MG63 (cell line): ENCODE measurements around the gene PLCL2. TPM values are rescaled to one million over a fixed set of nuclear protein-coding genes. Genes with fewer than 3 reads are reported as not detected.

Source experiments
- DNase-seq: peaks from one replicate; pipeline ENCODE4 v3.0.0-alpha.2; 2020
- H3K27me3 ChIP-seq: fragments of 250-450 bp; sonication (Bioruptor Pico); 2 replicates; pipeline ENCODE4 v1.5.1; 2020; ENCODE audit warnings: mild to moderate bottlenecking, moderate library complexity
- H3K36me3 ChIP-seq: fragments of 250-450 bp; sonication (Bioruptor Pico); 2 replicates; pipeline ENCODE4 v1.5.1; 2020; ENCODE audit warnings: mild to moderate bottlenecking, moderate library complexity
- H3K4me3 ChIP-seq: fragments of 250-450 bp; sonication (Bioruptor Pico); 2 replicates; pipeline ENCODE4 v1.5.1; 2020; ENCODE audit warnings: mild to moderate bottlenecking, moderate library complexity
- H3K9me3 ChIP-seq: fragments of 250-450 bp; sonication (Bioruptor Pico); 2 replicates; pipeline ENCODE4 v1.5.1; 2020; ENCODE audit warnings: mild to moderate bottlenecking, moderate library complexity
- total RNA-seq: library from RNA; depleted of rRNA; stranded (reverse); fragments of >200 nt; shearing (Covaris generic); gene quantifications from 2 replicates; pipeline ENCODE4 v1.2.3, GENCODE V29; 2014; ENCODE audit warnings: low replicate concordance; rRNA removed

Gene PLCL2
- total RNA-seq: 6.2 and 9.6 TPM in 2 replicates

DNA sequence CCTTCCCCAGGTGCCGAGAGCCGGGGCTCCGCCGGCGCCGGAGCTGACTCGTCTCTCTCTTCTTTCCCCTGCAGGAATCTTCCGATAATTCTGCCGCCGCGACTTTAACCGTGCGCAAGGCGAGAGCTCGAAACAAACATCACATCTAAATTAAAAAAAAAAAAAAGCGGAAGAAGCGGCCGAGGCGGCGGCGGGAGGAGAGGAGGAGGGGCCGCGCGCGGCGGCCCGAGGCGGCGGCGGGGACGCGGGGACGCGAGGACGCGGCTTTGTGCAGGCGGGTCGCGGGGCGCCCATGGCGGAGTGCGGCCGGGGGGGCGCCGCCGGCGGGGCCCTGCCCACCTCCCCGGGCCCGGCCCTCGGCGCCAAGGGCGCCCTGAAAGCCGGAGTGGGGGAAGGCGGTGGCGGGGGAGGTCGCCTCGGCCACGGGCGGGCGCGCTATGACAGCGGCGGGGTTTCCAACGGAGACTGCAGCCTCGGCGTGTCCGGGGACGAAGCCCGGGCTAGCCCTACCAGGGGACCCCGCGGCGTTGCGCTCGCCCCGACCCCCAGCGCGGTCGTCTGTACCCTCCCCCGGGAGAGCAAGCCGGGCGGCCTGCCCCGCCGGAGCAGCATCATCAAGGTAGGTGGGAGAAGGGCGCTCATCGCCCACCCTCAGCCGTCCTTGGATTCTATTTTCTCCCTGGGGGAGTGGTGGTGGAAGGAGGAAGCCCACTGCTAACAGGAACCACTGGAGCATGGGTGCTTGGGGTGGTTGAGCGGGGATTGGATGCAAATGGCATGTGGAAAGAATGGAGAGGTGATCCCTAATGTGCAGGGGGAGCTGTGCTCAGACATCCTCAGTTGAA, at the start of gene PLCL2:
PLCL2 (plus strand) TSS at position 208 of the 845 bp plus-strand sequence; CDS start at position 293, 85 bp downstream.
- peak; percentile 23 for DNase-seq
- H3K27me3 ChIP-seq: no peaks in the 10 kb centered on the region
- peak within 1 kb of the TSS; percentile 66 for H3K4me3 ChIP-seq
- H3K9me3 ChIP-seq: no peaks in the 10 kb centered on the region
- H3K36me3 ChIP-seq: no peaks in the 10 kb centered on the region

DNA sequence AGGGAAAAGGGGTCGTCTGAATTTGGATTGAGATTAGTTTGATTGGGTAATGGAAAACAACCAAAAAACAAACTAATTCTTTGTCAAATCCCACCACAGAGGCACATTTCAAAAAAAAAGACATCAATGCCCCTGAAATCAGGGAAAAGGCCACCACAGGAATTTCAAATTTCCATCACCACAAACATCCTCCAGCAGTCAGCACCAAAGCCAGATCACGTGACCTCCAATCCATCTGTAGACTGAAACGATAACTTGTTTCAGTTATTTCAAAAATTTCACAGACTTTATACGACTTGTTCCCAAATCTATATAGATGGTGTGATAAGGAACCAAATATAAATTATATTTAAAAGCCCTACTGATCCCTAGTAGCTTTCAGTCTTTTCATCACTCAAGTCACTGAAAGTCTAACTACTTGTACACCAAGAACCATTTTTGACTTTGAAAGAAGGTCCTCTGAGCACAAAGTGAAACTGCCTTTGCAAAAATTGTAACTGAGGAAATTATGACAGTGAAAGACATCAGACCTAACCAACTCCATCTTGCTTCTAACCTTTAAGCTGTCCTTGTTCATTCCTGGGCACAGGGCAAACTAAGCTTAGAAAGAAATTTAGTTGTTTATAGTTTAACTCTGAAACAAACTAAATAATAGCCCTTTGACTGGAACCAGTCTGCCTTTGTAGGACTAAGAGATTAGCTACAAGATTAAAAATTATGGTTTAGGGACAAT, 48.1 kb upstream of the PLCL2 start:
- no peak for DNase-seq
- Histone ChIP-seq H3K36me3 (no peaks in the 10 kb centered on the region), H3K27me3 (no peaks in the 10 kb centered on the region), H3K4me3 (no peak overlapping the region), H3K9me3 (no peaks in the 10 kb centered on the region)

DNA sequence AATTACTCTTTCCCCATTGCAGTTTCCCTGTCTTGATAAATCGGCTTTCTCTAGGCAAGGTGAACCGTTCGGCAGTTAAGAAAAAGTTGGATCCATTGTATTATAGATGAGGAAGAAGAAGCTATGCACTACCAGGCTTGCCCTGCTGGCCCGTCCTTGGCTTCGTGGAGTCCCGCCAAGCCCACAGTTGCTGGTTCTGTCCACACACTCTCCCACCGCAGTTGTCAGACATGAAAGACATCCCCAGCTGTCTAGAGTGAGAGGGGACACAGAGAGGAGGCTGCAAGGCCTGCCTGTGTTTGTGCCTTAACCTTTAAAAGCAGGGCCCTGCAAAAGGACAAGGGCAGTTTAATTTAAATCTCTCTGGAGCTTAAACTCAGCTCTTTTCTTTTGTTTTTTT, 47.2 kb upstream of the PLCL2 start:
- no peaks in the 10 kb centered on the region for H3K36me3 ChIP-seq
- H3K27me3 ChIP-seq: no peaks in the 10 kb centered on the region
- no peaks in the 10 kb centered on the region for H3K9me3 ChIP-seq
- H3K4me3 ChIP-seq: no peak overlapping the region
- DNase-seq: no peak

DNA sequence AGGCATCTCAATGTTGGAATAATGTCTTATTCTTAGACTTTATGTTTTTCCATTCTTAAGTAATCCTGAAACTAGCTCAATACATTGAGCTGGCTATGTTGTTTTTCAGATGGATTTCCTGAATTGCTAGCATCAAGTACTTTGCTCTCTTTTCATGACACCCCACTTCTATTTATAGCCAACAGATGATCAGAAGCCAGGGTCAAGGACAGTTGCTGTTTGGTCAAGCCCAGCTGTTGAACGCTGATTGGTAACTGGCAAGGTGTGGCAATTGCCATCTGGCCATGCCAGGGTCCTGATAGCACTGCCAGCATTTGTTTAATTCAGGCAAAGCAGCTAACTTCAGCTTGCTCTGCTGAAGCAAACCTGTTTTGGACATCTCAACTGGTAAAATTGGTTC, 46.2 kb upstream of the PLCL2 start:
- H3K4me3 ChIP-seq: no peak overlapping the region
- no peak for DNase-seq
- H3K27me3 ChIP-seq: no peaks in the 10 kb centered on the region
- H3K9me3 ChIP-seq: no peaks in the 10 kb centered on the region
- no peaks in the 10 kb centered on the region for H3K36me3 ChIP-seq

DNA sequence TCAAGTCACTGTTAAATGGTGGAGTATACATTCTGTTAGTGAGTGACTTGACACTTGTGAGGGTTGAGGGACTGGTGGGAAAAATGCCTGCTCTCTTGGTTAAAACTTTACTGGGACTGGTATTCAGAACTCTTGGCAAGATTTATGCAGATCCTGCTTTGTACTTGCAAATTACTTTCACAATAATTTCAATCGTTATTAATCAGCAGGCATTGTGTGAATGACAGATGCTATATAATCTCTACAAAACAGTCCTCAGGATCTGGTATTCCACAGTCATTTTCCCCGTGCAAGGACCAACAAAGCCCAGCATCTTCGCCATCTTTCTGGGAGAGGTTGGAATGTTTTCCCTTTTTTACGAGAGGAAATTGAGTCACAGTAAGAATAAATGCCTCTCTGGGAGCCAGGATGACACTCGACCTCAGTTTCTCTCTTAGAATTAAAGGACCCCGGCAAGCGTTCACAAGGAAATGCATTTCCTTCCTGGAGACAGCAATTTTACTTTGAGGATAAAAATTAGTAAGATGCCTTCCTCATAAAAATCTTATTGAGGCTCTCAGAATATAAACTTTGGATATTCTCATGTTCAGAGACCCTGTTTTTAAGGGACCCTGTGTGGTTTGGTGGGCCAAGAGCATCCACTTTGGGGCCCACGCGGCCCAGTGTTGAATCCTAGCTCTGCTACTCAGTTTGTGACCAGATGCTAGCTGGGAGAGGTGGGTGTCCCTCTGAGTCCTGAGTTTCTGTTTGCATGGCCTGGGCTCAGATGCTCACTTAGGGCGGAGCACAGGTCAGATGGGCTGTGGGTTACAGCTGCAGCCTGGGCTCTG, 45.3 kb upstream of the PLCL2 start:
- no peak overlapping the region for H3K4me3 ChIP-seq
- no peak for DNase-seq

DNA sequence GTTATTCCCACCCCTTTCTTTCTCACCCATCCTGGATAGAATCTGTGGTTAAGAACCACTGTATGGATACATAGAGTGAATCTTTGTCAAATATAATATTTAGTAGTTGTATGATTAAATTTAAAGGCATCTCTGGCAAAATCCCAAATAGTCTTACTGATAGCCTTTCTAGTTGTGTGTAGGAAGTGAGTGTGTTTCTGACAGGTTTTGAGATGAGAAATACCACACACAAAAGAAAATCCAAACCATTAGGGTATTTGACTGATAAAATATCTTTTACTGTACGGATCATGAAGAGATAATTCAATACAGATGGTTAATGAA, 44.7 kb upstream of the PLCL2 start:
- Histone ChIP-seq H3K36me3 (no peaks in the 10 kb centered on the region), H3K27me3 (no peaks in the 10 kb centered on the region), H3K9me3 (no peaks in the 10 kb centered on the region), H3K4me3 (no peak overlapping the region)
- no peak for DNase-seq

More for the DNA sequence above, 45.3 kb upstream of the PLCL2 start:
- Histone ChIP-seq H3K36me3 (no peaks in the 10 kb centered on the region), H3K27me3 (no peaks in the 10 kb centered on the region), H3K9me3 (no peaks in the 10 kb centered on the region)

DNA sequence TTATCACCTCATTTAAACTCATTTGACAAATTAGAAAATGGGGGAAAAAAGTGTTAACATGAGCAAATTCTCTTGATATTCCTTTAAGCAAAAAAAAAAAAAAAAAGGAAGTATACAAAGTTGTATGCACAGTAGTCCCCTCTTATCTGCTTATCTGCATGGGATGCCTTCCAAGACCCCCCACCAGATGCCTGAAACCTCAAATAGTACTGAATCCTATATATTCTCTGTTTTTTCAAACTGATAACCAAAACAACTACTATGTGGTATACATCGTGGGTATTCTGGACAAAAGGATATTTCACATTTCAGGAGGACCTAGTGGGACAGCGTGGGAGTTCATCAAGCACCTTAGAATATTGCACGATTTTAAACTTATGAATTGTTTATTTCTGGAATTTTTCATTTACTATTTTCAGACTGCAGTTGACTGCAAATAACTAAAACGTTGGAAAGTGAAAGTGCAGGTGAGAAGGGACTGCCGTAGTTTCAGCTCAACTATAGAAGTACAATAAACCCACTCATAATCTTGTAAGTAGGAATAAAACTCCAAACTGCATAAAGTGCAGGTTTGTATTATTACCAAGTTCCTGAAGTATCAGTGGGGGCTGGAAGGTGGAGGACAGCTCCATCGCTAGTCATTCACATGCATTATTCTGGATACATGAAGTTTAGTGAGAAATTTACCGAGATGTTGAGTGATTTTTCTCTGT, 43.6 kb upstream of the PLCL2 start:
- Histone ChIP-seq H3K9me3 (no peaks in the 10 kb centered on the region), H3K36me3 (no peaks in the 10 kb centered on the region), H3K27me3 (no peaks in the 10 kb centered on the region), H3K4me3 (peak overlapping the region; percentile 32)
- no peak for DNase-seq

DNA sequence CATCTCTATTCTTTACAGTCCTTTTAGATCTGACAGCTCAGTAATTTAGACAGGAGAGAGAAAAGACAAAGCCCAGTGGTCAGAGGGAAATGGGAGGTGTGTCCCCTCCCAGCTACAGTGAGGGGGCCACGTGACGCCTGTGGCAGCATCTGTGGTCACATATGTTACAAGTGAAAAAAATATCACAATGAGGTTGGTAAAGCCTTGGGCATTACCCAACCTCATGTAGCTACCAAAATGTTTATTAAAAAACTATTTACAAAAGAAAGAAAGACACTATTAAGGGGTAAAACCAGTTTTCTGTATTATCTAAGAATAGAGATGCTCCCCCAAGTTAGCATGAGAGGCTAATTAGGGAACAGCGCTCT, 42.9 kb upstream of the PLCL2 start:
- Histone ChIP-seq H3K27me3 (no peaks in the 10 kb centered on the region), H3K4me3 (peak overlapping the region; percentile 32; the same call in 1 of the 2 replicates)
- no peak for DNase-seq

DNA sequence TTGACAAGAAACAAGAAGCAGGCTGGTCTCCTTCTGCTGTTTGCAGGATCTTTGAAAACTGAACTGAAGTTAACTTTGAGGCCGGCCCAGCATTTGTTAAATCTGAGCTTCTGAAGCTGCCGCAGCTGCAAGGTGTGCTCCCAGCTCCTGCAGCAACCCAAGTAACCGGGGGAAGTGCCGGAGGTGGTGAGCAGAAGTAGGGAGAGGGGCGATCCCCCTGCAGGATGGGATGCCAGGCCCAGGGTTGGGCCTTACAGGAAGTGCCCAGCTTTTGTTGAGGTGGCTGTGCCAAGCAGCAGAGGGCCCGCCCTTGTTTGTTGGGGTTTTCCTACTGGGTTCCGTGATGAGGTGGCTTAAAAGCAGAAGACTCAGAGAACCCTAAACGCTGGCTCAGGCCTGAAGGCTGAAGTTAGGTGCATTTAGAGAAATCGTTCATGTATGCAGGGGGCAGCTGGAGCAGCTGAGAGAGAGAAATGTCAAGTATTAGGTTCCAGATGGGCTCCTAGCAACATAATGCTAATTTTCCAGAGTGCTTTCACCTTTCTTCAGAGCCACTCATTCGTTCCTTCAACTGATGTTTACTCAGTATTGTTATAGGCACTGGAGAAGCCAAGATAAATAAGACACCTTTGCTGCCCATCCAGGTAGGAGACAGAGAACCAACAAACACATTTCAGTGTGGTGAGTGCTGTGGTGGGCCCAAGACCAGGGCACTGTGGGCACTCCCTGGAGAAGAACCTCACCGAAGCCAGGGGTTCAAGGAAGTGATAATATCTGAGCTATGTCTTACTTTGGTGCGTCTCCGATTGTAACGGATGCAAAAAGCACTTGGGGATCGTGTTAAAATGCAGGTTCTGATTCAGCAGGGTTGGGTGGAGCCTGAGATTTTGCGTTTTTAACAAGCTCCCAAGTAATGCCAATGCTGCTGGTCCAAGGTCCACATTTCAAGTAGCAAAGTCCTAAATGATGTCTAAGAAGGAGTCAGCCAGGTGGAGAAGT, 42.2 kb upstream of the PLCL2 start:
- Histone ChIP-seq H3K27me3 (no peaks in the 10 kb centered on the region), H3K9me3 (no peaks in the 10 kb centered on the region), H3K36me3 (no peaks in the 10 kb centered on the region), H3K4me3 (no peak overlapping the region)
- DNase-seq: no peak

More for the DNA sequence above, 42.9 kb upstream of the PLCL2 start:
- no peaks in the 10 kb centered on the region for H3K9me3 ChIP-seq
- no peaks in the 10 kb centered on the region for H3K36me3 ChIP-seq

DNA sequence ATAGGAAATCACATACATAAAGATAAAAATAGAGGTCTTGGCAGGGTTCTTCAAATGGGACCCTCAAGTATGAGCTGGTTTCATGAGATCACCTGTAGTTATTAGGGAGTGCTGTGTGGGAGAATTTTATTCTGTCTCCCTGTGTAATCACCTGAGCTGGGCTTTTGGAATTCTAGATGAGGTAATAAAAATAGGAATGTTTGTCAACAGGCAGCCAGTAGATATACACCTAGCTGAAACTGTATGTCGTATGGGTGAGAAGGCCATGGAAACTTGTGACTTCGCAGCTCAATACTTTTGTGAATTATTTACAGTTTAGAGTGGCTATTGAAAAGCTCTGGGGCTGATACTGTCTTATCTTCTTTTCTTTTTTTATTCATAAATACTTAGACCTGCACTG, 40.5 kb upstream of the PLCL2 start:
- H3K4me3 ChIP-seq: no peak overlapping the region
- H3K27me3 ChIP-seq: no peaks in the 10 kb centered on the region
- no peaks in the 10 kb centered on the region for H3K9me3 ChIP-seq
- no peak for DNase-seq
- no peaks in the 10 kb centered on the region for H3K36me3 ChIP-seq

DNA sequence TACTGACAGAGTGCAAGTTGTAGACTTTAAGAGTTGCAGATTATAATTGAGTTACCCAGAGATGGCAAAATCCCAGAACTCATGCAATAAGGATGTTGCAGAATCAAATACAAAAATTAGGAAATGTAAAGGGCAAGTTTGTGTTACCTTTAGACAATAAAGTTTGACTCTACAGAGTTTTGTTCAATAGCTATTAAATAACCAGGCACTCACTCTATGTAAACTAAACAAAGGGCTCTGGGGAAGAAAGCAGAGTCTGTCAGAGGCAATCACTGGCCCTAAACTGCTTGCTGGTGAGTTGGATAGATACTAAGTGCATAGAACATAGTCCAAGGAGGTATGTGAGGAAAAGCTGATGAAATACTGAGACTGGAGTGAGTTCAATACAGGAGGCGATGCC, 40.0 kb upstream of the PLCL2 start:
- no peak overlapping the region for H3K4me3 ChIP-seq
- no peaks in the 10 kb centered on the region for H3K27me3 ChIP-seq
- DNase-seq: no peak
- no peaks in the 10 kb centered on the region for H3K9me3 ChIP-seq
- no peaks in the 10 kb centered on the region for H3K36me3 ChIP-seq

DNA sequence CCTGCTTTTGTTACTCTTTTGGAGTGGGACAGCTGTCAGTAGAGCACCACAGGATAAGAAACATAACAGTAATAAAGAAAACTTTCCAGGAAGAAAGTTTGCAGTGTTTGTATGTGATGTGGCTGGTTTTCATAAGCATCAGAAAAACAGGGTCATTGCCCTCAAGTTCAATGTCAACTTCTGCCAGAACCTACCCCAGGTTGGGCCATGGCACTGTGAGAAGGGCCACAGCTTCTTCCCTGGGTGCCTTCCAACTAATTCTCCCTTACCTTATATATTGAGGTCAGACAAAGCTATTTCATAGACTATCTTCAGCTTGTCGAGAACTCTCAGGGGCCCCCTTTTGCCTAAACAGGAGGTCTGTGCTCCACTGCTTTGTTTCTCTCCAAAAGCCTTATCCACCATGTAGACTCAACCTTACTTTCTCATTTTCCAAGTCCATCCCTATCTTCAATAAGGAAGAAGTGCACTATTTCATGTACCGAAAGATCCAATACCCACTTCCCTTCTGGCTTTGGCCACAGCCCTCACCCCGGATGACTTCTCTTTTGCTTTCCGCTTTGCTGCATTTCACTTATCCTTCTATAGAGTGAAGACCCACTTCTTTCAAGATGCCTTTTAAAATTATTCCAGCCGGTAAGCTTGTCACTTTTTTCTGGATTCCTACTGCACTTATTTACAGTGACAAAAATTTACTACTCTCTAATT, 38.2 kb upstream of the PLCL2 start:
- Histone ChIP-seq H3K9me3 (no peaks in the 10 kb centered on the region), H3K27me3 (no peaks in the 10 kb centered on the region), H3K4me3 (no peak overlapping the region), H3K36me3 (no peaks in the 10 kb centered on the region)
- DNase-seq: no peak

DNA sequence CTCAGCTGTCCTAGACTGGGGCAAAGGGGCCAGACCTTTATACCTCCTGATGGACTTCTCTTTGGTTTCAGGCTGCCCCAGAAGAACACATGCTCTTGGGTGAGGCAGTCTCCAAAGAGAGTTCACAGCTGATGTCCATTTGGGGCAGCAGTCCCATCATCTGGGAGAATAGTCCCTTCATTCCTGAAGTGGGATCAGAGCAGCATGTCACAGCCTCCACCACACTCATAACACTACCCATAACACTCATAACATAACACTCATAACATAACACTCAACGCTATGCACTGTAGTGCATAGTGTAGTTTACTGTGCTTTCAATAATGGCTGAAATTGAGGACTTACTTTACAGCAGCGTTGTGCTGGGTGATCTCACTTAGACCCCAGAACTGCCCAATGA, 36.7 kb upstream of the PLCL2 start:
- H3K9me3 ChIP-seq: no peaks in the 10 kb centered on the region
- no peak for DNase-seq
- H3K27me3 ChIP-seq: no peaks in the 10 kb centered on the region
- no peak overlapping the region for H3K4me3 ChIP-seq
- H3K36me3 ChIP-seq: no peaks in the 10 kb centered on the region

DNA sequence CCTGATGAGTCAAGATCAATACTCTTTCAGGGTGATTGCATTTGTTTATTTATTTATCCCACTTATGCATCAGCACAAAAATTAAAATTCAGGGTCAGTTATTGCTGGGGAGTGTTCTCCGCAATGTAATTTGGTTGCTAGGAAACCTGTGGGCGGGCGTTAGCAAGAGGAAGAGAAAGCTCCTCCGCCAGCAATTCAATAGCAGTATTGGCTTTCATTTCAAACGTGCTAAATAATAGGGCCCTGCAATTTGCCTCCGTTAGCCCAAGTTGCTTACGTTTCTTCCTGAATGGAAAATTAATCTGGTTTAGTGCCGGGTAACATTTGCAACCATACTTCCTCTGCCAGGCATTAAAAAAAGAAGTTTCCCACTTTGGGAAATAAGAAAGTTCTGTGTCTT, 35.5 kb upstream of the PLCL2 start:
- no peak overlapping the region for H3K4me3 ChIP-seq
- H3K27me3 ChIP-seq: no peaks in the 10 kb centered on the region
- DNase-seq: no peak
- no peaks in the 10 kb centered on the region for H3K36me3 ChIP-seq
- H3K9me3 ChIP-seq: no peaks in the 10 kb centered on the region

DNA sequence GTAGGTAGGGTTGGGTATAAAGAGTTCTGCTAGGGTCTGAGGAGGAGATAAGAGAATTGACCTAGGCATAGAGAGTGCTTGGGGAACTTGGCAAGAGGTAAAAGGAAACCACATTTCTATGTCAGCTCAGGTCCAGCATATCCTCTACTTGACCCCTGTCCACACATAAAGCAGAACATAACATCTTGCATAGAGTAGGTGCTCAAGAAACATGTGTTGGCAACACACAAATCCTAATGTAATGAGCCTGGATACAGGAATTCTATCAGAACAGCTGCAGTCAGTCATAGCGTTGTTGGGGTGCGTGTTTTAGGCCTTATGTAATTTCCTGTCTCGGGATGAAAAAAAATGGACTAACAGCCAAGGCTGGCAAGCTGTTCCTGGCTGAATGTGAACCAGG, 35.0 kb upstream of the PLCL2 start:
- Histone ChIP-seq H3K9me3 (no peaks in the 10 kb centered on the region), H3K27me3 (no peaks in the 10 kb centered on the region), H3K4me3 (no peak overlapping the region), H3K36me3 (no peaks in the 10 kb centered on the region)
- no peak for DNase-seq
